GM23338 (cell line): ENCODE measurements around the gene LRRFIP1. TPM values are rescaled to one million over a fixed set of nuclear protein-coding genes. Genes with fewer than 3 reads are reported as not detected.
A peak's percentile ranks its signal among the peaks of the same experiment; 100 is the strongest.

Source experiments
- ATAC-seq: fragments of 200-7000 bp; cut with Tn5 transposase; 3 replicates; pipeline ENCODE4 v1.9.1; 2020
- DNase-seq: peaks from one replicate; pipeline ENCODE4 v3.0.0-alpha.2; 2015; ENCODE audit warnings: low spot score
- H2AFZ ChIP-seq: fragments of 200-600 bp; sonication (generic); 2 replicates; pipeline ENCODE4 v1.8.0; 2016; ENCODE audit warnings: antibody characterized with exemption, mild to moderate bottlenecking, moderate library complexity
- H3F3A ChIP-seq: fragments of 200-600 bp; sonication (generic); replicated peaks from 2 replicates; pipeline ENCODE4 v1.8.0; 2017; ENCODE audit warnings: antibody characterized with exemption, mixed run types, low read depth
- H3K27ac ChIP-seq: fragments of 200-600 bp; sonication (generic); 2 replicates; pipeline ENCODE4 v1.6.1; 2016; ENCODE audit warnings: low read depth
- H3K27me3 ChIP-seq: fragments of 200-600 bp; sonication (generic); 2 replicates; pipeline ENCODE4 v1.8.0; 2016; ENCODE audit warnings: mild to moderate bottlenecking, mixed run types, moderate library complexity; ENCODE audit not compliant: insufficient read depth
- H3K36me3 ChIP-seq: fragments of 200-600 bp; sonication (generic); 2 replicates; pipeline ENCODE4 v1.8.0; 2016; ENCODE audit warnings: mild to moderate bottlenecking; ENCODE audit not compliant: insufficient read depth
- H3K4me1 ChIP-seq: fragments of 200-600 bp; sonication (generic); 2 replicates; pipeline ENCODE4 v1.8.0; 2016; ENCODE audit warnings: mild to moderate bottlenecking, moderate library complexity; ENCODE audit not compliant: insufficient read depth
- H3K4me2 ChIP-seq: fragments of 200-600 bp; sonication (generic); 2 replicates; pipeline ENCODE4 v1.7.1; 2017; ENCODE audit warnings: mixed run types
- H3K4me3 ChIP-seq: fragments of 200-600 bp; sonication (generic); 2 replicates; pipeline ENCODE4 v1.6.1; 2016; ENCODE audit warnings: mixed run types
- H3K79me2 ChIP-seq: fragments of 200-600 bp; sonication (generic); replicated peaks from 2 replicates; pipeline ENCODE4 v1.8.0; 2017; ENCODE audit warnings: mild to moderate bottlenecking; ENCODE audit not compliant: insufficient read depth
- H3K9me2 ChIP-seq: fragments of 200-600 bp; sonication (generic); 2 replicates; pipeline ENCODE4 v1.8.0; 2017; ENCODE audit not compliant: insufficient read depth
- H4K20me1 ChIP-seq: fragments of 200-600 bp; sonication (generic); replicated peaks from 2 replicates; pipeline ENCODE4 v1.8.0; 2017; ENCODE audit warnings: mild to moderate bottlenecking; ENCODE audit not compliant: insufficient read depth
- H3K27ac Mint-ChIP-seq: 2 replicates; pipeline ENCODE4 v1.8.0; 2020; ENCODE audit warnings: inconsistent platforms, mild to moderate bottlenecking, moderate library complexity, mixed read lengths
- H3K27me3 Mint-ChIP-seq: 3 replicates; pipeline ENCODE4 v1.8.0; 2022; ENCODE audit warnings: low read depth, mild to moderate bottlenecking, moderate library complexity, mixed read lengths, inconsistent platforms; ENCODE audit not compliant: insufficient read depth, poor library complexity
- H3K36me3 Mint-ChIP-seq: 3 replicates; pipeline ENCODE4 v1.8.0; 2021; ENCODE audit warnings: low read depth, mild to moderate bottlenecking, inconsistent platforms, moderate library complexity, mixed read lengths
- H3K4me1 Mint-ChIP-seq: 3 replicates; pipeline ENCODE4 v1.8.0; 2020; ENCODE audit warnings: mild to moderate bottlenecking, inconsistent platforms, mixed read lengths
- H3K4me3 Mint-ChIP-seq: 3 replicates; pipeline ENCODE4 v1.8.0; 2021; ENCODE audit warnings: moderate library complexity, mild to moderate bottlenecking, inconsistent platforms, mixed read lengths
- H3K9me3 Mint-ChIP-seq: 3 replicates; pipeline ENCODE4 v1.8.0; 2020; ENCODE audit warnings: moderate library complexity, mild to moderate bottlenecking, inconsistent platforms, mixed read lengths
- CREB1 ChIP-seq: fragments of 250-450 bp; sonication (Bioruptor Pico); IDR thresholded peaks from 2 replicates; pipeline ENCODE4 v1.5.0; 2020; ENCODE audit warnings: low read depth, mild to moderate bottlenecking, moderate library complexity
- EZH2 ChIP-seq: fragments of 200-600 bp; sonication (generic); IDR thresholded peaks from one replicate; pipeline ENCODE4 v1.8.0; 2017; ENCODE audit warnings: antibody characterized with exemption, mild to moderate bottlenecking, low read depth; ENCODE audit not compliant: unreplicated experiment
- EZH2phosphoT487 ChIP-seq: fragments of 200-600 bp; sonication (generic); IDR thresholded peaks from one replicate; pipeline ENCODE4 v1.8.1; 2018; ENCODE audit warnings: antibody characterized with exemption; ENCODE audit not compliant: unreplicated experiment
- JUNB ChIP-seq: IDR thresholded peaks from one replicate; pipeline ENCODE4 v1.6.1; 2016; ENCODE audit warnings: antibody characterized with exemption; ENCODE audit not compliant: unreplicated experiment
- NANOG ChIP-seq: IDR thresholded peaks from 2 replicates; pipeline ENCODE4 v1.6.1; 2016; ENCODE audit warnings: antibody characterized with exemption, borderline replicate concordance
- POLR2AphosphoS5 ChIP-seq: IDR thresholded peaks from 2 replicates; pipeline ENCODE4 v1.6.1; 2016; ENCODE audit warnings: antibody characterized with exemption, low read depth
- REST ChIP-seq: IDR thresholded peaks from one replicate; pipeline ENCODE4 v1.6.1; 2018; ENCODE audit warnings: antibody characterized with exemption; ENCODE audit not compliant: unreplicated experiment
- STAT1 ChIP-seq: IDR thresholded peaks from one replicate; pipeline ENCODE4 v1.6.1; 2016; ENCODE audit warnings: antibody characterized with exemption; ENCODE audit not compliant: unreplicated experiment
- ZNF114 ChIP-seq: fragments of 250-450 bp; sonication (Bioruptor Pico); IDR thresholded peaks from 2 replicates; pipeline ENCODE4 v1.5.0; 2020; ENCODE audit warnings: mild to moderate bottlenecking, moderate library complexity
- ZNF331 ChIP-seq: fragments of 250-450 bp; sonication (Bioruptor Pico); IDR thresholded peaks from 2 replicates; pipeline ENCODE4 v1.5.0; 2020; ENCODE audit warnings: low read depth, mild to moderate bottlenecking, moderate library complexity
- polyA plus RNA-seq: library from polyadenylated mRNA; unstranded; fragments of >200 nt; fragmentation: Nextera tagmentation; extraction: Ambion mirVana; gene quantifications from 2 replicates; pipeline ENCODE4 v1.2.1, GENCODE V29; 2016
- total RNA-seq: library from RNA; depleted of rRNA; stranded (reverse); fragments of >200 nt; shearing (Covaris generic); gene quantifications from 2 replicates; pipeline ENCODE4 v1.2.3, GENCODE V29; 2014
- TF ChIP-seq, protein P1 (sequence below): IDR thresholded peaks from 2 replicates; pipeline ENCODE4 v1.6.1; 2016; ENCODE audit warnings: antibody characterized with exemption
- TF ChIP-seq, protein P2 (sequence below): fragments of 250-450 bp; sonication (Bioruptor Pico); IDR thresholded peaks from 2 replicates; pipeline ENCODE4 v1.5.0; 2020; ENCODE audit warnings: mild to moderate bottlenecking, moderate library complexity
- TF ChIP-seq, protein P3 (sequence below), 2 experiments: fragments of 200-600 bp in 1 of 2; sonication (generic) in 1 of 2; conservative IDR thresholded peaks; 2 replicates each; pipeline versions ENCODE4 v1.5.1 to v1.6.1; 2016 to 2017; ENCODE audit warnings: antibody characterized with exemption in 2 of 2, low read depth in 2 of 2, mild to moderate bottlenecking in 2 of 2, moderate library complexity in 1 of 2

LRRFIP1 gene
- total and polyA plus RNA-seq, 2 experiments from 2014 or later, result 59.6 to 178 TPM

DNA sequence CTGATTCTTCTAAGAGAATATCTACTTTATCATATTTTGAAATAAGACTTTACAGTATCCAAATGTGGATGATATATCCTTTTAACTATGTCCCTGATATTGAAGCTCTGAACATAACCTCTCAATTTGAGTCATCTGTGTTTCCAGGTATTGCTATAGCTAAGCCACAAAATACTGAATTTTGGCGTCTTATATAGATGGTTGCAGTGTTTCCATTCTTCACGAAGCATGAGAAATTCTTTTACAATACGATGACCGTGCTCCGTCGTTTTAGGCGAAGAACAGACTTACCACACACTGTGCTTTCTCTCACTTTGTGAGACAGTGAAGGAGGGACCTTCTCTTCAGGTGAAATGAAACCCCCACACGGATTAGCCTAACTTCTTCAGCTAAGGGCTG is 45.3 kb downstream of the LRRFIP1 start:
- Histone ChIP-seq H3K79me2 (peaks cover 4% of the 10 kb centered on the region; the same call in 1 of the 2 replicates), H3K27me3 (no peaks in the 10 kb centered on the region), H3K4me2 (peak overlapping the region; percentile 74; the same call in 1 of the 2 replicates), H3K36me3 (no peaks in the 10 kb centered on the region), H3F3A (peaks cover 3% of the 10 kb centered on the region; the same call in 1 of the 2 replicates), H4K20me1 (peaks cover 4% of the 10 kb centered on the region), H3K27ac (no peak overlapping the region), H3K9me2 (no peaks in the 10 kb centered on the region), H2AFZ (no peak overlapping the region), H3K4me1 (peaks cover 37% of the 10 kb centered on the region), H3K4me3 (0 out of 2 replicates have a peak overlapping the region, but pooled peaks have one; percentile 43)
- TF ChIP-seq STAT1 (no peak), ZNF114 (no peak), EZH2phosphoT487 (no peak), CREB1 (CRISPR knock-in tag) (no peak), POLR2AphosphoS5 (no peak), REST (no peak), EZH2 (no peak), ZNF331 (CRISPR knock-in tag) (no peak), NANOG (no peak), JUNB (no peak)
- TF ChIP-seq, protein P1, sequence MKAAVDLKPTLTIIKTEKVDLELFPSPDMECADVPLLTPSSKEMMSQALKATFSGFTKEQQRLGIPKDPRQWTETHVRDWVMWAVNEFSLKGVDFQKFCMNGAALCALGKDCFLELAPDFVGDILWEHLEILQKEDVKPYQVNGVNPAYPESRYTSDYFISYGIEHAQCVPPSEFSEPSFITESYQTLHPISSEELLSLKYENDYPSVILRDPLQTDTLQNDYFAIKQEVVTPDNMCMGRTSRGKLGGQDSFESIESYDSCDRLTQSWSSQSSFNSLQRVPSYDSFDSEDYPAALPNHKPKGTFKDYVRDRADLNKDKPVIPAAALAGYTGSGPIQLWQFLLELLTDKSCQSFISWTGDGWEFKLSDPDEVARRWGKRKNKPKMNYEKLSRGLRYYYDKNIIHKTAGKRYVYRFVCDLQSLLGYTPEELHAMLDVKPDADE, result no peak
- TF ChIP-seq, protein P2, sequence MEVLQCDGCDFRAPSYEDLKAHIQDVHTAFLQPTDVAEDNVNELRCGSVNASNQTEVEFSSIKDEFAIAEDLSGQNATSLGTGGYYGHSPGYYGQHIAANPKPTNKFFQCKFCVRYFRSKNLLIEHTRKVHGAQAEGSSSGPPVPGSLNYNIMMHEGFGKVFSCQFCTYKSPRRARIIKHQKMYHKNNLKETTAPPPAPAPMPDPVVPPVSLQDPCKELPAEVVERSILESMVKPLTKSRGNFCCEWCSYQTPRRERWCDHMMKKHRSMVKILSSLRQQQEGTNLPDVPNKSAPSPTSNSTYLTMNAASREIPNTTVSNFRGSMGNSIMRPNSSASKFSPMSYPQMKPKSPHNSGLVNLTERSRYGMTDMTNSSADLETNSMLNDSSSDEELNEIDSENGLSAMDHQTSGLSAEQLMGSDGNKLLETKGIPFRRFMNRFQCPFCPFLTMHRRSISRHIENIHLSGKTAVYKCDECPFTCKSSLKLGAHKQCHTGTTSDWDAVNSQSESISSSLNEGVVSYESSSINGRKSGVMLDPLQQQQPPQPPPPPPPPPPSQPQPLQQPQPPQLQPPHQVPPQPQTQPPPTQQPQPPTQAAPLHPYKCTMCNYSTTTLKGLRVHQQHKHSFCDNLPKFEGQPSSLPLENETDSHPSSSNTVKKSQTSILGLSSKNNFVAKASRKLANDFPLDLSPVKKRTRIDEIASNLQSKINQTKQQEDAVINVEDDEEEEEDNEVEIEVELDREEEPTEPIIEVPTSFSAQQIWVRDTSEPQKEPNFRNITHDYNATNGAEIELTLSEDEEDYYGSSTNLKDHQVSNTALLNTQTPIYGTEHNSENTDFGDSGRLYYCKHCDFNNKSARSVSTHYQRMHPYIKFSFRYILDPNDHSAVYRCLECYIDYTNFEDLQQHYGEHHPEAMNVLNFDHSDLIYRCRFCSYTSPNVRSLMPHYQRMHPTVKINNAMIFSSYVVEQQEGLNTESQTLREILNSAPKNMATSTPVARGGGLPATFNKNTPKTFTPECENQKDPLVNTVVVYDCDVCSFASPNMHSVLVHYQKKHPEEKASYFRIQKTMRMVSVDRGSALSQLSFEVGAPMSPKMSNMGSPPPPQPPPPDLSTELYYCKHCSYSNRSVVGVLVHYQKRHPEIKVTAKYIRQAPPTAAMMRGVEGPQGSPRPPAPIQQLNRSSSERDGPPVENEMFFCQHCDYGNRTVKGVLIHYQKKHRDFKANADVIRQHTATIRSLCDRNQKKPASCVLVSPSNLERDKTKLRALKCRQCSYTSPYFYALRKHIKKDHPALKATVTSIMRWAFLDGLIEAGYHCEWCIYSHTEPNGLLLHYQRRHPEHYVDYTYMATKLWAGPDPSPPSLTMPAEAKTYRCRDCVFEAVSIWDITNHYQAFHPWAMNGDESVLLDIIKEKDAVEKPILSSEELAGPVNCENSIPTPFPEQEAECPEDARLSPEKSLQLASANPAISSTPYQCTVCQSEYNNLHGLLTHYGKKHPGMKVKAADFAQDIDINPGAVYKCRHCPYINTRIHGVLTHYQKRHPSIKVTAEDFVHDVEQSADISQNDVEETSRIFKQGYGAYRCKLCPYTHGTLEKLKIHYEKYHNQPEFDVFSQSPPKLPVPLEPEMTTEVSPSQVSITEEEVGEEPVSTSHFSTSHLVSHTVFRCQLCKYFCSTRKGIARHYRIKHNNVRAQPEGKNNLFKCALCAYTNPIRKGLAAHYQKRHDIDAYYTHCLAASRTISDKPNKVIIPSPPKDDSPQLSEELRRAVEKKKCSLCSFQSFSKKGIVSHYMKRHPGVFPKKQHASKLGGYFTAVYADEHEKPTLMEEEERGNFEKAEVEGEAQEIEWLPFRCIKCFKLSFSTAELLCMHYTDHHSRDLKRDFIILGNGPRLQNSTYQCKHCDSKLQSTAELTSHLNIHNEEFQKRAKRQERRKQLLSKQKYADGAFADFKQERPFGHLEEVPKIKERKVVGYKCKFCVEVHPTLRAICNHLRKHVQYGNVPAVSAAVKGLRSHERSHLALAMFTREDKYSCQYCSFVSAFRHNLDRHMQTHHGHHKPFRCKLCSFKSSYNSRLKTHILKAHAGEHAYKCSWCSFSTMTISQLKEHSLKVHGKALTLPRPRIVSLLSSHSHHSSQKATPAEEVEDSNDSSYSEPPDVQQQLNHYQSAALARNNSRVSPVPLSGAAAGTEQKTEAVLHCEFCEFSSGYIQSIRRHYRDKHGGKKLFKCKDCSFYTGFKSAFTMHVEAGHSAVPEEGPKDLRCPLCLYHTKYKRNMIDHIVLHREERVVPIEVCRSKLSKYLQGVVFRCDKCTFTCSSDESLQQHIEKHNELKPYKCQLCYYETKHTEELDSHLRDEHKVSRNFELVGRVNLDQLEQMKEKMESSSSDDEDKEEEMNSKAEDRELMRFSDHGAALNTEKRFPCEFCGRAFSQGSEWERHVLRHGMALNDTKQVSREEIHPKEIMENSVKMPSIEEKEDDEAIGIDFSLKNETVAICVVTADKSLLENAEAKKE, result no peak
- TF ChIP-seq, protein P3, sequence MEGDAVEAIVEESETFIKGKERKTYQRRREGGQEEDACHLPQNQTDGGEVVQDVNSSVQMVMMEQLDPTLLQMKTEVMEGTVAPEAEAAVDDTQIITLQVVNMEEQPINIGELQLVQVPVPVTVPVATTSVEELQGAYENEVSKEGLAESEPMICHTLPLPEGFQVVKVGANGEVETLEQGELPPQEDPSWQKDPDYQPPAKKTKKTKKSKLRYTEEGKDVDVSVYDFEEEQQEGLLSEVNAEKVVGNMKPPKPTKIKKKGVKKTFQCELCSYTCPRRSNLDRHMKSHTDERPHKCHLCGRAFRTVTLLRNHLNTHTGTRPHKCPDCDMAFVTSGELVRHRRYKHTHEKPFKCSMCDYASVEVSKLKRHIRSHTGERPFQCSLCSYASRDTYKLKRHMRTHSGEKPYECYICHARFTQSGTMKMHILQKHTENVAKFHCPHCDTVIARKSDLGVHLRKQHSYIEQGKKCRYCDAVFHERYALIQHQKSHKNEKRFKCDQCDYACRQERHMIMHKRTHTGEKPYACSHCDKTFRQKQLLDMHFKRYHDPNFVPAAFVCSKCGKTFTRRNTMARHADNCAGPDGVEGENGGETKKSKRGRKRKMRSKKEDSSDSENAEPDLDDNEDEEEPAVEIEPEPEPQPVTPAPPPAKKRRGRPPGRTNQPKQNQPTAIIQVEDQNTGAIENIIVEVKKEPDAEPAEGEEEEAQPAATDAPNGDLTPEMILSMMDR (conservative IDR thresholded peaks at IDR 0.05; ENCODE audit: low read depth in 2 of 2), result no peak
- DNase-seq (no peak), ATAC-seq (no peak)
- Mint-ChIP-seq H3K27me3 (peaks cover 17% of the 10 kb centered on the region), H3K27ac (no peak overlapping the region), H3K9me3 (no peaks in the 10 kb centered on the region), H3K4me1 (peaks cover 58% of the 10 kb centered on the region), H3K36me3 (no peaks in the 10 kb centered on the region), H3K4me3 (no peak overlapping the region)
